SJSA1 (cell line): ENCODE measurements around the gene EDIL3. TPM values are rescaled to one million over a fixed set of nuclear protein-coding genes. Genes with fewer than 3 reads are reported as not detected.

ENCODE experiments used
- DNase-seq, 2 experiments: peaks; one replicate each; pipeline ENCODE4 v3.0.0-alpha.2; 2015 to 2020; ENCODE audit warnings: low spot score in 2 of 2, low read depth in 1 of 2
- H3K27ac ChIP-seq: fragments of 250-450 bp; sonication (Bioruptor Pico); 2 replicates; pipeline ENCODE4 v1.5.1; 2020; ENCODE audit warnings: mild to moderate bottlenecking, moderate library complexity
- H3K27me3 ChIP-seq: fragments of 250-450 bp; sonication (Bioruptor Pico); replicated peaks from 2 replicates; pipeline ENCODE4 v1.5.1; 2020; ENCODE audit warnings: mild to moderate bottlenecking, moderate library complexity
- H3K36me3 ChIP-seq: fragments of 250-450 bp; sonication (Bioruptor Pico); 2 replicates; pipeline ENCODE4 v1.5.1; 2020; ENCODE audit warnings: mild to moderate bottlenecking
- H3K4me1 ChIP-seq: fragments of 250-450 bp; sonication (Bioruptor Pico); replicated peaks from 2 replicates; pipeline ENCODE4 v1.6.1; 2021; ENCODE audit warnings: mild to moderate bottlenecking
- H3K4me3 ChIP-seq: fragments of 250-450 bp; sonication (Bioruptor Pico); 2 replicates; pipeline ENCODE4 v1.5.1; 2020; ENCODE audit warnings: mild to moderate bottlenecking
- H3K9me3 ChIP-seq: fragments of 250-450 bp; sonication (Bioruptor Pico); replicated peaks from 2 replicates; pipeline ENCODE4 v1.5.1; 2020; ENCODE audit warnings: mild to moderate bottlenecking
- total RNA-seq: library from RNA; depleted of rRNA; stranded (reverse); fragments of >200 nt; shearing (Covaris generic); gene quantifications from 2 replicates; pipeline ENCODE4 v1.2.3, GENCODE V29; 2014

Gene EDIL3
- total RNA-seq, 1 experiment from 2014 or later, result 465 TPM

DNA sequence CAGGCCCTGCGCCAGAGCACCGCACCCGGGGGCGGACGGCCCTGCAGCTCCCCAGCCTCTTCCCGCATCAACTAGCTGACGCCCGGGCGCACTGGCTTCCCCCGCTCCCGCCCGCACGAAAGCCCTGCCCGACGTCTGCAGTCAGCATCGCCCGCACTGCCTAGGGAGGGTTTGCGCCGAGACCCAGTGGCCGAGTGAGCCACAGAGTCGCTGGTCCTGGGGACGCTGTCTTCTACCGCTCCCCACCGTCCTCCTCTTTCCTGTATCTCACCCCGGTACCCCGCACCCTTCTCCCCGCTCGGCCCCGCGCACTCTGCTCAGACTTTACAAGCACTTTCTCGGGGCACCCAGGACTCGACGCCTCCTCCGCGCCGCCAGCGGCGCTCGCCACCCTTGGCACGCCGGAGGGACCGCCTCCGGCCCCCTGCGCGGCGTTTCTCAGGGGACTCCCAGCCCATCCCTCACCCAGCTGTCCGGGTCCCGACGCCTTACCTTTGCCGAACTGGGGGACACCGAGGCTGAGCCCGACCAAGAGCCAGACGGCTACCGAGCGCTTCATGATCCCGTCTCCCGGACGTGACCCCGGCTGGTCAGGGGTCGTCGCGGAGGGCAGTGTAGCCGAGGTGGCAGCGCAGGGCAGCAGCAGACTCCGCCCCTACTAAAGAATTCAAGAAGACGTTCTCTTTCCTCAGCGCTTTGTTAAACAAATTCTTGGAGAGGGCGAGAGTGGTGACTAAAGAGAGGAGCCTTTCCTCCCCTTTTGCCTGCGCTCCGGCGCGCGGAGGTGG lies 670 bp downstream of the EDIL3 start:
- H3K36me3 ChIP-seq, result peaks cover 17% of the 10 kb centered on the region
- H3K27me3 ChIP-seq, result no peaks in the 10 kb centered on the region
- peak overlapping the region; percentile 88 for H3K27ac ChIP-seq
- no peaks in the 10 kb centered on the region for H3K9me3 ChIP-seq
- peaks cover 9% of the 10 kb centered on the region for H3K4me1 ChIP-seq
- DNase-seq, result peak; percentile 69 to 82
- peak overlapping the region; percentile 87 for H3K4me3 ChIP-seq

GRCh38 chr5:84383296-84383815 lies 1.3 kb downstream of the EDIL3 start:
- H3K9me3 ChIP-seq, result no peaks in the 10 kb centered on the region
- H3K27ac ChIP-seq, result peak overlapping the region; percentile 88
- H3K4me3 ChIP-seq, result peak overlapping the region; percentile 87
- peaks cover 17% of the 10 kb centered on the region for H3K36me3 ChIP-seq
- DNase-seq, result no peak
- H3K4me1 ChIP-seq, result peaks cover 15% of the 10 kb centered on the region
- H3K27me3 ChIP-seq, result no peaks in the 10 kb centered on the region

- Histone ChIP-seq H3K9me3 (no peaks in the 10 kb centered on the region), H3K27ac (peak overlapping the region; percentile 88), H3K36me3 (peaks cover 17% of the 10 kb centered on the region), H3K27me3 (no peaks in the 10 kb centered on the region), H3K4me3 (peak overlapping the region; percentile 87), H3K4me1 (peaks cover 22% of the 10 kb centered on the region)
- peak; percentile 64 to 81 for DNase-seq
These were observed 2.1 kb downstream of the EDIL3 start for GRCh38 chr5:84382363-84383295.

DNA sequence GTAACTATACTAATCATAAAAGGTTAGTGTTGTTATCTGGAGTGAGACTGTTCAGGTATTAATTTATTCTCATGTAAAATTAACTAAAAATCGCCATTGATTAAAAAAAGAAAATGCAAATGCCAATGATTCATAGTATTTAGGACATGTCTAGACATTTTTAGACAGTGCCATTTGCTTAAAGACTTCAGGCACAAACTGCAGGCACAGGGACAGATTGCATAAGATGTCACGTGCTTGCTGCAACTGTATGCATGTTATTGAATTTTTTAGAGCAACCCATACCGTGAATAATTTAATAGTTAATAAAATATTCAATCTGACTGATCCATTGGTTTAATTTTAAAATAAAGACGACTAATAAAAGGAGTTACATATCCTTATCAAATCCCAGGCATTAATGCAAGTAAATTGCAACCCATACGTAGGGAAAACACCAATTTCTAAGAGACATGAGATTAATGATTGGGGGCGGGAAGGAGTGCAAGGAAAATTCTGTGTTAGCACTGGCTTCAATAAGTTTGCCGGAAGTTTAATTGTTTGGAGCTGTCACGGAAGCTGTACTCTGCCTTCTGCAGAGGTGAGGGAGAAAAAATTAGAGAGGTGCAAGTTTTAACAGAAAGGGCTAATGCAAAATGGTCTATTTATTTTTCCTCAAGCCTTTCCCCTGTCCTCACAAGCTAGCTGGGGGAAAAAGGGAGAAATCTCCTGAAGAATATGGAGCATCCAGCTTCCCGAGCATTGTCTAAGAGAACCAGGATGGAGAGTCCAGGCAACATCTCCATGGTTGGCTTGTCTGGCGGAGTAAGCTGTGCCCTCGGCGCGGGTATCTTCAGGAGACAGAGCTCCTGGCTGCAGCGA lies 2.9 kb downstream of the EDIL3 start:
- peaks cover 17% of the 10 kb centered on the region for H3K36me3 ChIP-seq
- no peaks in the 10 kb centered on the region for H3K9me3 ChIP-seq
- H3K4me3 ChIP-seq, result peak overlapping the region; percentile 87
- DNase-seq, result no peak
- H3K27me3 ChIP-seq, result no peaks in the 10 kb centered on the region
- peaks cover 31% of the 10 kb centered on the region for H3K4me1 ChIP-seq
- peak overlapping the region; percentile 88 for H3K27ac ChIP-seq

GRCh38 chr5:84379749-84380148 lies 4.9 kb downstream of the EDIL3 start:
- H3K27me3 ChIP-seq, result no peaks in the 10 kb centered on the region
- peaks cover 44% of the 10 kb centered on the region for H3K4me1 ChIP-seq
- H3K4me3 ChIP-seq, result no peak overlapping the region
- peak overlapping the region; percentile 77 for H3K27ac ChIP-seq
- peak in 1 of 2 experiments; percentile 38 for DNase-seq
- H3K9me3 ChIP-seq, result no peaks in the 10 kb centered on the region
- peaks cover 20% of the 10 kb centered on the region for H3K36me3 ChIP-seq

DNA sequence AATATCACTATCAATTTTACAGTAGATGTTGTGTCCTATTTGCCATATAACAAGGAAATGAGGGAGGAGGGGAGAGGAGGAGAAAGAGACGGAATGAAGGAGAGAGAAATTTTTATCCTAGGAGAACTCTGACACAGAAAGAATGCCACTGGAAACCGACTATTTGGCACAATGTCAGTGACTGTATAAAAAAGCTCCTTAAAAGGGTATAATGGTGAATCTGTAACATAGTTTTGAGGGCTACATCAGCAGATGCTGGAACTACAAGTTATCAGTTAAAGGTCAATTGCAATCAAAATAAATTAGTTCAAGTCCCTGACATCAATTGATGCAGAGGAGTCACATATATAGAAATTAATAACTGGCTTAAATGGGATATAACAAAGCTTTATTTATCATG lies 5.7 kb downstream of the EDIL3 start:
- Histone ChIP-seq H3K4me3 (no peak overlapping the region), H3K27ac (peak overlapping the region; percentile 77), H3K27me3 (no peaks in the 10 kb centered on the region), H3K4me1 (peaks cover 51% of the 10 kb centered on the region), H3K9me3 (no peaks in the 10 kb centered on the region), H3K36me3 (peaks cover 19% of the 10 kb centered on the region)
- DNase-seq, result peak in 1 of 2 experiments; percentile 63

GRCh38 chr5:84378420-84378819 lies 6.3 kb downstream of the EDIL3 start:
- H3K4me3 ChIP-seq, result no peak overlapping the region
- H3K27ac ChIP-seq, result peak overlapping the region; percentile 77
- no peaks in the 10 kb centered on the region for H3K27me3 ChIP-seq
- H3K4me1 ChIP-seq, result peaks cover 56% of the 10 kb centered on the region
- peaks cover 19% of the 10 kb centered on the region for H3K36me3 ChIP-seq
- H3K9me3 ChIP-seq, result no peaks in the 10 kb centered on the region
- no peak for DNase-seq

DNA sequence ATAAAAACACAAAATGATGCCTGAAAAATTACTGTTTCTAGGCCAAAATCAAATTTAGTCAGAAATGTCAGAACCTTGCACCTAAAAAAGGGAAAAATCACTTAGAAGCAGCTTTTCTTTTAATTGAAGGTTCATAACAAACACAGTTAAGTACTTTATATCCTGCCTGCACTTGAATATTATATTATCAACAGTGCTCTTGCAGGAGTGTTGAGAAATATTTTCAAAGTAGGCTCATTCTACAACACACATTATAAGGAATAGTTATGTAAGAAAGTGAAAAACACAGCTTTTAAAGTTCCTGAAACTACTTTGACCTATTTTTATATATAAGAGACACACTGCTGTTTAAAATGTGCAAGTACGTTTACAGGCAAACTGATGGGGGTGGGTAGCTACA lies 8.3 kb downstream of the EDIL3 start:
- Histone ChIP-seq H3K9me3 (no peaks in the 10 kb centered on the region), H3K4me1 (peaks cover 74% of the 10 kb centered on the region), H3K36me3 (peaks cover 18% of the 10 kb centered on the region), H3K27me3 (no peaks in the 10 kb centered on the region), H3K4me3 (no peak overlapping the region), H3K27ac (no peak overlapping the region; the same call in 1 of the 2 replicates)
- no peak for DNase-seq

GRCh38 chr5:84374568-84374967 lies 10.1 kb downstream of the EDIL3 start:
- peaks cover 80% of the 10 kb centered on the region for H3K4me1 ChIP-seq
- no peaks in the 10 kb centered on the region for H3K27me3 ChIP-seq
- peaks cover 20% of the 10 kb centered on the region for H3K36me3 ChIP-seq
- no peak overlapping the region for H3K4me3 ChIP-seq
- no peaks in the 10 kb centered on the region for H3K9me3 ChIP-seq
- no peak for DNase-seq
- H3K27ac ChIP-seq, result no peak overlapping the region

GRCh38 chr5:84373506-84373905 lies 11.2 kb downstream of the EDIL3 start:
- Histone ChIP-seq H3K27ac (peak overlapping the region; percentile 74), H3K27me3 (no peaks in the 10 kb centered on the region), H3K36me3 (peaks cover 20% of the 10 kb centered on the region), H3K9me3 (no peaks in the 10 kb centered on the region), H3K4me3 (no peak overlapping the region), H3K4me1 (peaks cover 69% of the 10 kb centered on the region)
- no peak for DNase-seq

GRCh38 chr5:84372066-84372695 lies 12.5 kb downstream of the EDIL3 start:
- Histone ChIP-seq H3K9me3 (no peaks in the 10 kb centered on the region), H3K27me3 (no peaks in the 10 kb centered on the region), H3K4me3 (no peak overlapping the region), H3K4me1 (peaks cover 56% of the 10 kb centered on the region), H3K27ac (peak overlapping the region; percentile 74), H3K36me3 (peaks cover 26% of the 10 kb centered on the region)
- peak; percentile 48 to 91 for DNase-seq

GRCh38 chr5:84370176-84370575 lies 14.5 kb downstream of the EDIL3 start:
- no peak overlapping the region for H3K27ac ChIP-seq
- H3K27me3 ChIP-seq, result no peaks in the 10 kb centered on the region
- peaks cover 23% of the 10 kb centered on the region for H3K36me3 ChIP-seq
- H3K4me1 ChIP-seq, result peaks cover 39% of the 10 kb centered on the region
- DNase-seq, result no peak
- H3K4me3 ChIP-seq, result no peak overlapping the region
- no peaks in the 10 kb centered on the region for H3K9me3 ChIP-seq

DNA sequence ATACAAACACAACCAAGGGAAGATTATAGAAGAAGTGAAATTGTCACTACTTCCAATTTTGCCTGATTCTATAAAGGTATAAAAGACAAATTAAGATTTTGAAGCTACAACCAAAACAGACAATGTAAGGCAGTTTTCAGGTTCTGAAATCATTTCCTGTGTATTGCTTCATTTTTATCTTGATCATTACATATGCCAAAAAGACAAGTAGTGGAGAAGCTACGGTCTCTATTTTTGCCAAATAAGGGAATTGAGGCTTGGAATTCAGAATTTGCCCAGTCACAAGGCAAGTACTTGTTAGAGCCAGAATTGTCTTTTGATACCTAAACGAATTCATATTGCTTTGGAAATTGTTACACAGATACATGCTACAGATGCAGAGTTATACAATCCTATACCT lies 20.6 kb downstream of the EDIL3 start:
- Histone ChIP-seq H3K4me1 (peaks cover 19% of the 10 kb centered on the region), H3K27ac (no peak overlapping the region), H3K27me3 (no peaks in the 10 kb centered on the region), H3K36me3 (peaks cover 5% of the 10 kb centered on the region), H3K4me3 (no peak overlapping the region), H3K9me3 (no peaks in the 10 kb centered on the region)
- DNase-seq, result no peak
